Ishikawa (cell line): ENCODE results near the gene CGREF1.

Experiments used
- CEBPB ChIP-seq: IDR thresholded peaks from 2 replicates; pipeline ENCODE4 v1.6.1; 2012
- CREB1 ChIP-seq: IDR thresholded peaks from 2 replicates; pipeline ENCODE4 v1.6.1; 2012; ENCODE audit warnings: low read depth
- EGR1 ChIP-seq: IDR thresholded peaks from 2 replicates; pipeline ENCODE4 v1.6.1; 2012
- EP300 ChIP-seq: IDR thresholded peaks from 2 replicates; pipeline ENCODE4 v1.6.1; 2012; ENCODE audit warnings: borderline replicate concordance
- FOXM1 ChIP-seq: IDR thresholded peaks from 2 replicates; pipeline ENCODE4 v1.6.1; 2012; ENCODE audit warnings: low read depth, borderline replicate concordance
- MAX ChIP-seq: IDR thresholded peaks from 2 replicates; pipeline ENCODE4 v1.6.1; 2012
- NFIC ChIP-seq: IDR thresholded peaks from 2 replicates; pipeline ENCODE4 v1.6.1; 2012
- RAD21 ChIP-seq: IDR thresholded peaks from 2 replicates; pipeline ENCODE4 v1.6.1; 2012; ENCODE audit warnings: low read depth
- TAF1 ChIP-seq: IDR thresholded peaks from 2 replicates; pipeline ENCODE4 v1.6.1; 2012; ENCODE audit warnings: low read depth, mild to moderate bottlenecking
- TCF12 ChIP-seq: IDR thresholded peaks from 2 replicates; pipeline ENCODE4 v1.6.1; 2012; ENCODE audit warnings: low read depth
- TEAD4 ChIP-seq: IDR thresholded peaks from 2 replicates; pipeline ENCODE4 v1.6.1; 2012
- YY1 ChIP-seq: IDR thresholded peaks from 2 replicates; pipeline ENCODE4 v1.6.1; 2012; ENCODE audit warnings: low read depth
- ZBTB7A ChIP-seq: IDR thresholded peaks from 2 replicates; pipeline ENCODE4 v1.6.1; 2012; ENCODE audit warnings: low read depth
- TF ChIP-seq, protein P1 (sequence below): IDR thresholded peaks from 2 replicates; pipeline ENCODE4 v1.6.1; 2012
- TF ChIP-seq, protein P2 (sequence below): IDR thresholded peaks from 2 replicates; pipeline ENCODE4 v1.6.1; 2012; ENCODE audit warnings: low read depth, mild to moderate bottlenecking

Gene CGREF1

DNA sequence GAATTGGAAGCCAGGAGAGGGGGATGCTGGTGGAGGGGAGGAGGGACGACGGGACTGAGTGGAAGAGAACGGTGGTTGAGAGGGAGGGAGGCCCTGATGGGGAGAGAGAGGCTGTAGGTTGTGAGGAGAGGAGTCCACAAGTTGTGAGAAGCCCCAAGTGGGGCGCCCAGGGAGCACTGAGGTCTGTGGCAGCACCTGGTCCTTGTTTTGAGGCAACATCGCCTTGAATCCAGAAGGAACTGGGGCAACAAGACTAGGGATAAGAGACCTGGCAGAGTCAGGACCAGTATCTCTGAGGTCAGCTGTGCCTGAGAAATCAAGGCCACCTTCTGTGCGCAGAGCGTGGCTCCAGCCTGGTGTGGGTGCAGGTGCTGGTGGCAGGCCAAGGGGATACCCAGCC lies 19.2 kb upstream of the CGREF1 start:
- TF ChIP-seq CREB1 (no peak), RAD21 (no peak), ZBTB7A (no peak), CEBPB (no peak), TAF1 (no peak), TCF12 (no peak), TEAD4 (no peak), EP300 (no peak), MAX (no peak), YY1 (no peak), FOXM1 (no peak), EGR1 (no peak), NFIC (no peak)
- TF ChIP-seq, protein P1, sequence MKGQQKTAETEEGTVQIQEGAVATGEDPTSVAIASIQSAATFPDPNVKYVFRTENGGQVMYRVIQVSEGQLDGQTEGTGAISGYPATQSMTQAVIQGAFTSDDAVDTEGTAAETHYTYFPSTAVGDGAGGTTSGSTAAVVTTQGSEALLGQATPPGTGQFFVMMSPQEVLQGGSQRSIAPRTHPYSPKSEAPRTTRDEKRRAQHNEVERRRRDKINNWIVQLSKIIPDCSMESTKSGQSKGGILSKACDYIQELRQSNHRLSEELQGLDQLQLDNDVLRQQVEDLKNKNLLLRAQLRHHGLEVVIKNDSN: no peak

DNA sequence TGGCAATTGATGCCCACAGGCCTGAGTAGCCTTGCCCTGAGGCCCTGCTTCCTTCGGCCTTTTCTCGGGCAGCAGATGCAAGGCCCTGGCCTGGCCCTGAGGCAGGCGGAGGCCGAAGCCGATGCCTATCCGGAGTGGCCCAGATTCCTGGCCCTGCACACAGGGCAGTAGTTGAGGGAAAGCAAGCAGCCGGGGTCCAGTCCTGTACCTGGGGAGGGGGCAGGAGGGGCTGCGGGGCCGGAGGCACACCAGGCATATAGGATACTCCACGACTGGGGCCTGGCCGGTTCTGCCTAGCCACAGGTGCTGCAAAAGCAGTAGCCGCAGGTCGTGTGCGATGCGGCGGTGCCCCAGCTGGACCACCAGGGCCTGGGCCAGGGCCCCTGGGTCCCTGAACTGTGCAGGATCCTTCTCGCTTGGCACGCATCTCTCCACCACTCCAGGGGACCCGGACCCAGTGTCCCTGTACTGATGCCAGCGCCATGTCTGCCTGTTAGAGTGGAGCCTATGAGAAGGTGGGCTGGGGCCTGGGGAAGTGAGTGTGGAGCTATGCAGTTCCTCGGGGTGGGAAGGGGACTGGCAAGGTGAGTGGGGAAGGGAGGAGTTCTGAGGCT lies 18.5 kb upstream of the CGREF1 start:
- TF ChIP-seq ZBTB7A (no peak), FOXM1 (no peak), CREB1 (no peak), CEBPB (no peak), TEAD4 (no peak), MAX (no peak), NFIC (no peak)
- TF ChIP-seq, protein P1: no peak

DNA sequence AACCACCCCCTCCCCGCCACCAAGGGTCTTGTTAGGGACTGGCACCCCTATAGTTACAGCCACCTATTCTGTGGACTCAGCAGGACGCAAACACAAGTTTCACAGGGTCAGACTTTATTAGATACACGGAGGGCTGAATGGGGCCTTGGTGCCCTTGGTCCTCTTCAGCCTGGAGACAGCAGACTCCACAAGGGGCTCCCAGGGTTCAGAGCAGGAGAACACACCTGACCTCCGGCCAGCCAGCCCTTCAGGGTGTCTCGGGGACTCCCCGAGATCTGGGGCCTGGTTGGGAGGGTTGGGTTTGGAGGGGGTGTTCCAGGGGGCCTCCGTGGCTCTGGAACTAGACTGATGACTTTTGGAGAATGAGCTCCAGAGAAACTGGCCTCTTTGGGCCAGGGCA lies 17.8 kb upstream of the CGREF1 start:
- TF ChIP-seq TCF12: no peak
- TF ChIP-seq NFIC: no peak
- no peak for TF ChIP-seq ZBTB7A
- TF ChIP-seq EGR1: no peak
- no peak for TF ChIP-seq RAD21
- TF ChIP-seq FOXM1: no peak
- no peak for TF ChIP-seq MAX
- TF ChIP-seq EP300: no peak
- no peak for TF ChIP-seq TEAD4
- TF ChIP-seq CREB1: no peak
- no peak for TF ChIP-seq CEBPB
- TF ChIP-seq, protein P2, sequence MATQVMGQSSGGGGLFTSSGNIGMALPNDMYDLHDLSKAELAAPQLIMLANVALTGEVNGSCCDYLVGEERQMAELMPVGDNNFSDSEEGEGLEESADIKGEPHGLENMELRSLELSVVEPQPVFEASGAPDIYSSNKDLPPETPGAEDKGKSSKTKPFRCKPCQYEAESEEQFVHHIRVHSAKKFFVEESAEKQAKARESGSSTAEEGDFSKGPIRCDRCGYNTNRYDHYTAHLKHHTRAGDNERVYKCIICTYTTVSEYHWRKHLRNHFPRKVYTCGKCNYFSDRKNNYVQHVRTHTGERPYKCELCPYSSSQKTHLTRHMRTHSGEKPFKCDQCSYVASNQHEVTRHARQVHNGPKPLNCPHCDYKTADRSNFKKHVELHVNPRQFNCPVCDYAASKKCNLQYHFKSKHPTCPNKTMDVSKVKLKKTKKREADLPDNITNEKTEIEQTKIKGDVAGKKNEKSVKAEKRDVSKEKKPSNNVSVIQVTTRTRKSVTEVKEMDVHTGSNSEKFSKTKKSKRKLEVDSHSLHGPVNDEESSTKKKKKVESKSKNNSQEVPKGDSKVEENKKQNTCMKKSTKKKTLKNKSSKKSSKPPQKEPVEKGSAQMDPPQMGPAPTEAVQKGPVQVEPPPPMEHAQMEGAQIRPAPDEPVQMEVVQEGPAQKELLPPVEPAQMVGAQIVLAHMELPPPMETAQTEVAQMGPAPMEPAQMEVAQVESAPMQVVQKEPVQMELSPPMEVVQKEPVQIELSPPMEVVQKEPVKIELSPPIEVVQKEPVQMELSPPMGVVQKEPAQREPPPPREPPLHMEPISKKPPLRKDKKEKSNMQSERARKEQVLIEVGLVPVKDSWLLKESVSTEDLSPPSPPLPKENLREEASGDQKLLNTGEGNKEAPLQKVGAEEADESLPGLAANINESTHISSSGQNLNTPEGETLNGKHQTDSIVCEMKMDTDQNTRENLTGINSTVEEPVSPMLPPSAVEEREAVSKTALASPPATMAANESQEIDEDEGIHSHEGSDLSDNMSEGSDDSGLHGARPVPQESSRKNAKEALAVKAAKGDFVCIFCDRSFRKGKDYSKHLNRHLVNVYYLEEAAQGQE: no peak
- no peak for TF ChIP-seq YY1
- TF ChIP-seq, protein P1: no peak

DNA sequence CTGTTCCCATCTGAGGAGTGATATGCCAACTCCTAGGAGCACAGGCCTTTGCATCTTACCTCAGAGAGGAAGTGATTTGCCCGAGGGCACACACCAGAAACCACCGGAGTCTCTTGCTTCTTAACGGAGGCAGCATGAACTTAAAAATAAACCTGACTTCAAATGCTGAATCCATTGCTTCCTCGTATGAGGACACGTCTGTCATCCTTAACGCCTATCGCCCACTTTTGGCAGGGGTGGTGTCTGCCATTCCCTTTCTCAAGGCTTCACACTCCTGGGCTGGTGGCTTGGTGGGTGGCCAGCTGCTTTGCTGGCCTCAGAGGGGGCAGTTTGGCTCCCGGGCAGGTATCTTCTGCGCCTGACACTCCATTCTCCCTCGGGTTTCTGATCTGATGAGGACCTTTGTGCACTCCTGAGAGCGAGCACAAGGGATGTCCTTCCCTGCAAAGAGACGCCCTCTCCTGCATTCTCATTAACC lies 16.6 kb upstream of the CGREF1 start:
- no peak for TF ChIP-seq ZBTB7A
- no peak for TF ChIP-seq NFIC
- TF ChIP-seq RAD21: no peak
- TF ChIP-seq EGR1: no peak
- no peak for TF ChIP-seq TAF1
- TF ChIP-seq MAX: no peak
- TF ChIP-seq FOXM1: no peak
- TF ChIP-seq, protein P1: no peak
- no peak for TF ChIP-seq CEBPB
- TF ChIP-seq, protein P2: no peak
- no peak for TF ChIP-seq YY1
- no peak for TF ChIP-seq EP300
- no peak for TF ChIP-seq TEAD4
